Esophagus squamous epithelium (tissue), 4 donors: ENCODE results near the gene CXorf58.
"Not testable (repeated sequence)": the region's sequence is repeated elsewhere in the genome, so short reads cannot be mapped to it uniquely, and the experiment has no call there.

Source experiments
- CTCF ChIP-seq, 6 experiments: fragments of 450-650 bp in 4 of 6; fragments of 200-600 bp in 2 of 6; sonication (generic) in 2 of 6; IDR thresholded peaks; one replicate each; pipeline ENCODE4 v1.5.1; 2016 to 2019; ENCODE audit warnings: antibody characterized with exemption in 6 of 6, mild to moderate bottlenecking in 4 of 6, moderate library complexity in 4 of 6
- POLR2A ChIP-seq, 4 donors: fragments of 450-650 bp; IDR thresholded peaks; one replicate each; pipeline ENCODE4 v1.6.1; 2017; ENCODE audit warnings: antibody characterized with exemption in 4 of 4, mild to moderate bottlenecking in 4 of 4, moderate library complexity in 3 of 4

GRCh38 chrX:23894993-23895392 is 12.8 kb upstream of the CXorf58 start:
- not testable (repeated sequence) for TF ChIP-seq CTCF, POLR2A (IDR thresholded peaks at IDR 0.05)
